Stimulated activated CD8-positive, alpha-beta memory T cell treated with anti-CD3 and anti-CD28 coated beads, Interleukin-7, amount 100 ng/mL, for 4 hours (primary cell): ENCODE data around the gene ARID5B.

Experiments
- DNase-seq, 2 donors: peaks; one replicate each; pipeline ENCODE4 v3.0.0-alpha.2; 2020; ENCODE audit warnings: low read depth in 2 of 2

The ARID5B gene

DNA sequence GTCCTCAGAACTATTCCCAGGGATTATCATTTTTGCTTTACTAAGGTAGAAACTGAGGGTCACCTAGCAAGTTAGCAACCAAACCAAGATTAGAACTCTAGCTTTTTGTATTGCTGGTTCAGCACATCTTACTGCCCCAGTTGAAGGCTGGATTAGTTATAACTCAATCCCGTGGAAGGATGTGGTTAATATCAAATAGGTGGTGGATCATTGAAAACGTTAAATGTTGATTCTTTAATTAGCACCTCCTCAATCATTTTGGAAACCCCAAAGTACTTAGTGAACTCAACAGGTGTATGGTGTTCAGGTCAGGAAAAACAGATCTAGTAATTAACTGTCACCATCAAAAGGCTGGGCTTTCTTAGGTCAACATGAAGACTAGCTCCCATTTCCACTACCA, 152.4 kb downstream of the ARID5B start:
- DNase-seq = no peak

DNA sequence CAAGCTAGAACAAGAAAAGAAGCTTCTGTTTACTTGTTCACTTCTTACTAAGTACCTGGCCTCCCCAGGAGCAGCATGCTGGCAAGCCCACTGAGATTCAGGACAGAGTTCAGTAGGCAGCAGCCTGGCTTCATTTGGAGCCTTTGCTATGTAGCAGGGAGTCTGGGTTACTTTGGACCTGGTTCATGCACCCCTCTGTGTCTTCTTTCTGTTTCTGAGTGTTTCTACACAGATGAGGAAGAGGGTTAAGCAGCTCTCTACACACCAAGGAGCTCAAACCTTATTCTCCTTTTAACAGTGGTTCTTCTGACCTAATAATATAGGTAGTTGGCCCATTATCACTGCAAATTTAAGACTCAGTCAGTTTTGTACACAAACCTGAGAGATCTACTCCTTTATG, 152.9 kb downstream of the ARID5B start:
- DNase-seq = no peak

GRCh38 chr10:62054830-62055229, 153.3 kb downstream of the ARID5B start:
- DNase-seq = no peak

- DNase-seq = no peak
These were observed 154.7 kb downstream of the ARID5B start for GRCh38 chr10:62056219-62056618.

- no peak for DNase-seq
These were observed 155.2 kb downstream of the ARID5B start for GRCh38 chr10:62056698-62057097.

GRCh38 chr10:62057359-62057758, 155.9 kb downstream of the ARID5B start:
- DNase-seq = no peak

- DNase-seq = no peak
These were observed 156.4 kb downstream of the ARID5B start for GRCh38 chr10:62057850-62058249.

DNA sequence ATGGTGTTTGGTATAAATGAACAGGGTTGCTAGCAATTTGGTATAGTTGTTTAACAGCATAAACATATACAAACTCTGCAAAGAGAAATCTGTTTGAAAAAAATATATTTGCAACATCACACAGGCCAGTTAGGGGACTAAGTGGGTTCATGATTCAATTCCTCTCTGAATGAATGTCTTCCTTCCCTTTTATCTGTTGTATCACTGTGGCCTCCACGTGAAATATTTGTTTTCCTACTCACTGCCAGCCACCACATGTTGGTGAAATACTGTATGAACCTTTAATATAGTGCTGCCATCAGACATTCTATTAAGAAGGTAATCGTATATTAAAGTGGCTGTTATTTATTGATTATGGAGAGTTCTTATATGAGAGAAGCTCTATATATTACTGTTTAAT, 157.0 kb downstream of the ARID5B start:
- no peak for DNase-seq

DNA sequence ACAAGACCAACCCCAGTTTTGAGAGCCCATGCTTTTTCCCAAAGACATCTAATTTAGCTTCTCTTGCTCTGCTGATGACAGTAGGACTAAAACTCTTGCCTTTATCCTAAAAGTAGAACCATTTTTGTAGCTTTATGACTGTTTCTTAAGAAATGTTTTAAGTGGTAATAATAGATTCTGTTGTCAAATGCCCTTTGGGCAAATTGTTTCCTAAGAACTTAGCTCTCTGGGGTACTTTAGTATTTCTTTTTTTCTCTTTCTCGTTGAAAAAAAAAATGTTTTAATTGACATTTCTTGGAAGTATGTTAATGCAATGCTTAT, 157.4 kb downstream of the ARID5B start:
- DNase-seq = no peak

- DNase-seq = no peak
These were observed 157.9 kb downstream of the ARID5B start for GRCh38 chr10:62059217-62059920.

DNA sequence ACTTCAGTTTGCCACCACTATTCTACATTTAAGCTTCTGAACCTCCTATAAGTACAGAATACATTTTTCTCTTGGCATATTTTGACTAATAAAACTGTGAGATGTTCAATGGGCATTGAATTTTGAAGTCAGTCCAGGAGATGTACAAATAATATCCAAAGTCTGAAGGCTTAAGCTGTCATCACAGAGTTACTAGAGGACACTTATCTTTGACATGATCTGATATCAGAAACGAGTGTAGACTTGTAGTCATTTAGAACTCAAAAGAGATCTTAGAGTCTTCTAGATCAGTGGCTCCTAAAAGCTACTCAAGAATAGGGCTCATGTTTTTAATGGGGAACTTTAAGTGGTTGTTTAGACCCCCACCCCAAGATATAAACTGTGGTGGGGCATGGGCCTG, 160.5 kb downstream of the ARID5B start:
- DNase-seq = no peak

DNA sequence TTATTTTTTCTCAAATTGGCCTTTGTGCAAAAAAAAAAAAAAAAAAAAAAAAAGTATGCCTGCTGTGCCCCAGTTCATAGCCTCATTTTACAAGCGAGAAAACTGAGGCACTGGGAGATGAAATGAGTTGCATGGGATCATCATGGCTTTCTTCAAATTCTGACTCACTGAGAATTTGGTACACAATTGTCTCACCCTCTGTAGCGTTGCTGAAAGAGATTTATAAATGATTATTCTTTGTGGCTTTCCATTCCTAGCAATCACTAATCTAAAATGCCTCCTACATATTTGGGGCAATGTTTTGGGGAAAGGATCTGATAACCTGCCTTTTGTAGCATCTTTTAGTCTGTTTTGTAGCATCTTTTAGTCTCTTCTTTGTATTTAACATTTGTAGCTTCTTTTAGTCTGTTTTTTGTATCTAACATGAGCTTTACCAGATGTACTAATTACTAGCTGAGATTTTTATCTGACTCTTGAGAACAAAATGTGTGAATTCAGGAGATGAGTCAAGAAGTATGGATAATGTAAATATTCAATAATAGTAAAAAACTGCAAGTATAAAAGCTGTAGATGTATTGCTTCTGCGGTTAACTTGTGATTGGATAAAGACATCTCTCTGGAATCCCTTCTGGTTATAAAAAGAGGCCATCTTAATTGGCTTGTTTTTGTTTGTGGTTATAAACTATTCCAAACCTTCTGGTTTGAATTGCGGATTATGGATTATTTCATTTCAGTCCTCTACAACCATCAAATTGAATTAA, 161.4 kb downstream of the ARID5B start:
- no peak for DNase-seq

GRCh38 chr10:62063795-62064472, 162.4 kb downstream of the ARID5B start:
- DNase-seq = no peak

- no peak for DNase-seq
These were observed 166.1 kb downstream of the ARID5B start for GRCh38 chr10:62067560-62067959.

DNA sequence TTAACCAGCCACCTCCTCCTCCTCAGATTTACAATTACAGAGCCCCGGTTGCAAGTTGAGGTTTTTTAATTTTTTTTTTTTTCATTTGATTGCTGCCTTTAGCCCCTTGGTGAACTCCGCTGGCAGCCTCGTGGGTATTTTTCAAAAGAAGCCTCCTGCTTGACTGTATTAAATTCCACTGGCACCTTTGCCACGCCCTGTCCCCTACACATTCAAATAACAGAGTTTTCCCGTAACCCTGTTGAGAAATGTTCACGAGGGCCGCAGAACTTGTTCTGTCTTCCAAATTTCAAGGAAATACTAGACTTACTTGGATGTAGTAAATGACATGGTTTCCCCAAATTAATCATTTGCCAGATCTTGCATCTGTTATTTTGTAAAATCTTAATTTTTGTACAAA, 167.0 kb downstream of the ARID5B start:
- DNase-seq = no peak

DNA sequence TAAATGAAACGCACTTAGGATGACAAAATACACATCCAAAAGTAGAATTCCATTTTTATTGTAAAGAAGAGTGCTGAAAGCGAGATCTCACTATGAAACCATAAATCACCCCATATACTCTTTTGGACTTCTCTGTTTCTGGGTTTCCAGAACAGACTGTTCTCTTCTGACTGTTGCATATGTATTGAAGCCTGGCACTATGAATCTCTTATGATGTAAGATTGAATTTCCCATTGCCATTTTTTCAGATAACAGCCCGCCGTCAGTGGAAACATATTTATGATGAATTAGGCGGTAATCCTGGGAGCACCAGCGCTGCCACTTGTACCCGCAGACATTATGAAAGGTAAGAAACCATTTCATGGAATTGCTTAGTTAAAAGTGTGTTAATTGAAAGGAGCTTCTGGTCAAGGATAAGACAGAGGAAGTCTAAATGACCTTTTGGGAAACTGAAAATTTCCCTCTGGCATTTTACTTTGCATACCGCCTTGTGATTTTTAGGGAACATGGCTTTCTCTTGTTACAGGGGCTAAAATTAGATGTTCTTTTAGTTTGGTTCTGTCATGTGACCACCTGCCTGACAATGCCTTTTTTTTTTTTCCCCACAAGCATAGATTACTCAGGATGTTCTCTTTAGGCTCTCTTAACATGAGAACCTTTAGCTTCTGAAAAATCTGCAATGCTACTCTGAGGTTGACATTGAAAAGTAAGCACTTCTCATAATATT, 168.1 kb downstream of the ARID5B start:
- no peak for DNase-seq

GRCh38 chr10:62071846-62072281, 170.4 kb downstream of the ARID5B start:
- DNase-seq = no peak

GRCh38 chr10:62072901-62073300, 171.4 kb downstream of the ARID5B start:
- no peak for DNase-seq

DNA sequence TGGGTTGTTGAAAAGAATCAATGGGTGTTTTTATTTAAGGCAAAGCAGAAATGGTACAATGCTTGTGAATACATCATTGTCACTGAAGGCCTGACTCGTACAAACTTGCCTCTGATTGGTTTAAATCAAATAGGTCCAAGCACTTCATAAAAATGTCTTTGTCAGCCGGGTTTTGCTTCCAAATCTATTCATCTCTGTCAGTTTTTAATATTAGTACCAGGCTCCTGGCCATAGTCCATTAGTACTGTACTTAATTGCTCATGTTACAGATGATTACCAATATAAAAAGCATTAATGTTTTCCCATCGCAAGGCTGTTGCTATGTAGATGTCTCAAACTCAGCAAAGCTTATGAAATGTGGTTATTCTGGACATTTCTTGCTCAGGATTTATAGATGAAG, 171.9 kb downstream of the ARID5B start:
- DNase-seq = no peak

- DNase-seq = no peak
These were observed 173.9 kb downstream of the ARID5B start for GRCh38 chr10:62075414-62075813.

DNA sequence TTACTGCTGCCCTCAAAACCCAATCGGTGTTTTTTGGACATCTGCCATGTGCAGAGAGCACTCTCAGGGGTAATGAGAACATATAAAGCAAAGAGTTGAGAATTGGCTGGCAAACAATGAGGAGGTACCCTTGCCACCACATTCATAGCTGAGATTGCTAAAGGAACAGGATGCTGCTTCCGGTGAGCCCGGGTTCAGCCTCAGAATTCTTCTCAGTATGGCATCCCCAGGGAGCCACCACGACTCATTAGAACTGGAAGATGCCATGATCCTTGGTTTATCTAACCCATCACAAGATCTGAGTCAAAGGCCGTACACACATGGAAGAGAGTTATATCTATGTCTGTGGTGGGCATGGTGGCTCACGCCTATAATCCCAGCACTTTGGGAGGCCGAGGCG, 174.4 kb downstream of the ARID5B start:
- DNase-seq = no peak

GRCh38 chr10:62076891-62077290, 175.4 kb downstream of the ARID5B start:
- DNase-seq = no peak
